MCF 10A (cell line): ENCODE results near the gene ARSI. TPM values are rescaled to one million over a fixed set of nuclear protein-coding genes. Genes with fewer than 3 reads are reported as not detected.

Experiments
- BruUV-seq: library from RNA; stranded (reverse); fragments of 400-500 nt; replicated peaks from 2 replicates; lab custom pipeline; 2021; lab: Mats Ljungman, UMichigan
- CTCF ChIA-PET: fragments of 300-600 bp; sonication (Branson Sonifier 250); formaldehyde crosslinking; extraction: SDS; loops from one replicate; lab custom pipeline; 2021; ENCODE audit warnings: antibody characterized with exemption, inconsistent platforms; lab: Yijun Ruan, JAX
- POLR2A ChIA-PET: fragments of 300-600, 350-650 bp; sonication (Branson Sonifier 250); formaldehyde crosslinking; extraction: SDS; loops from one replicate; lab custom pipeline; 2020; ENCODE audit warnings: antibody characterized with exemption, inconsistent platforms; lab: Yijun Ruan, JAX
- DNase-seq: peaks from one replicate; pipeline ENCODE4 v3.0.0-alpha.2; 2018; ENCODE audit not compliant: unreplicated experiment
- H3K27ac Mint-ChIP-seq: one replicate; pipeline ENCODE4 v1.8.0; 2022; ENCODE audit warnings: mild to moderate bottlenecking, low read depth, mixed read lengths; ENCODE audit not compliant: unreplicated experiment
- H3K27me3 Mint-ChIP-seq: one replicate; pipeline ENCODE4 v1.8.0; 2022; ENCODE audit warnings: mixed read lengths; ENCODE audit not compliant: insufficient read depth, unreplicated experiment
- H3K36me3 Mint-ChIP-seq: one replicate; pipeline ENCODE4 v1.8.0; 2022; ENCODE audit warnings: mild to moderate bottlenecking, moderate library complexity, mixed read lengths; ENCODE audit not compliant: insufficient read depth, unreplicated experiment
- H3K4me1 Mint-ChIP-seq: one replicate; pipeline ENCODE4 v1.8.0; 2022; ENCODE audit warnings: mixed read lengths; ENCODE audit not compliant: insufficient read depth, unreplicated experiment
- H3K4me3 Mint-ChIP-seq: one replicate; pipeline ENCODE4 v1.8.0; 2022; ENCODE audit warnings: mild to moderate bottlenecking, moderate library complexity, mixed read lengths; ENCODE audit not compliant: unreplicated experiment
- H3K9me3 Mint-ChIP-seq: one replicate; pipeline ENCODE4 v1.8.0; 2022; ENCODE audit warnings: mixed read lengths; ENCODE audit not compliant: unreplicated experiment
- CTCF ChIP-seq: fragments of 200-600 bp; IDR thresholded peaks from one replicate; pipeline ENCODE4 v1.8.0; 2022; ENCODE audit warnings: antibody characterized with exemption, mild to moderate bottlenecking; ENCODE audit not compliant: unreplicated experiment
- intact Hi-C: fragments of 100-400 bp; cut with micrococcal nuclease; formaldehyde crosslinking; loops from 2 replicates; pipeline ENCODE4 v1.14.1; 2022
- total RNA-seq: library from RNA; stranded (reverse); gene quantifications from 2 replicates; pipeline ENCODE4 v1.2.3, GENCODE V29; 2022

Gene ARSI
- total RNA-seq, 1 experiment from 2014 or later = 0.19 TPM

DNA sequence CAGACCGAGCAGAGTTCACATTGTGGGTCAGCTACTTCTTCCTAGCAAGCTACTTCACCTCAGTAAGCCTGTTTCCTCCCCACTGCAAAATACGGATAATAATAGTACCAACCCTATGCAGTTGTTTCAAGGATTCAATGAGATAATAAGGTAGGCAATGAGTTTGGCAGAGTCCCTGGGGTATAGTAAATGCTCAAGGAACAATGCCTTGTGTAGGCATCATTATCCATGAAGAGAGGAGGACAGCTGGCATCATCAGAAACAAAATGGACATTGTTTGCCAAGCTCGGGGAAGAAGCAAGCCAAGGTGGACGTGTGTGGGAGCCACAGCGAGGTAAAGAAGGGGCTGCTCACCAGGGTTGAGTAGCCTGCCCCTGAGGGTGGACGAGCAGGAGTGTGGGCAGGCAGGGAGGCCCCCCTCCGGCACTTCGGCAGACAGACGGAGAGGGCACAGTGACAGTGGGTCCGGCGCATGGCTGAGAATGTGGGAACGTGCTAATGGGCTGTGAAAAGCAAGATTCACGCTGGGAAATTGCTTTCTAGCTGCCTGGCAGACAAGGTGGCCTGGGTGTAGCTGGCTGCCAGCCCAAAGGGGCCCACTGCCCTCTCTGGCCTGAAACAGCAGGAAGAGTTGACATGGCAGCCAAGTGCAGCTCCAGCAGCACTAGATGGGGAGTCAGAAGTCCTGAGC lies 23.2 kb downstream of the ARSI start:
- CTCF ChIA-PET = interaction anchor here (12.8 kb wide), 1 partner anchor 70 kb away, joined by 290 read pairs; no protein-coding TSS in a partner anchor
- Mint-ChIP-seq H3K36me3 (no peaks in the 10 kb centered on the region), H3K27ac (no peak overlapping the region), H3K4me3 (no peak overlapping the region), H3K9me3 (no peaks in the 10 kb centered on the region), H3K4me1 (peaks cover 6% of the 10 kb centered on the region), H3K27me3 (peaks cover 16% of the 10 kb centered on the region)
- intact Hi-C loops = no loop called here
- no peak for DNase-seq
- no peak for TF ChIP-seq CTCF
- no TSS peak for BruUV-seq
- POLR2A ChIA-PET = no interaction called here

DNA sequence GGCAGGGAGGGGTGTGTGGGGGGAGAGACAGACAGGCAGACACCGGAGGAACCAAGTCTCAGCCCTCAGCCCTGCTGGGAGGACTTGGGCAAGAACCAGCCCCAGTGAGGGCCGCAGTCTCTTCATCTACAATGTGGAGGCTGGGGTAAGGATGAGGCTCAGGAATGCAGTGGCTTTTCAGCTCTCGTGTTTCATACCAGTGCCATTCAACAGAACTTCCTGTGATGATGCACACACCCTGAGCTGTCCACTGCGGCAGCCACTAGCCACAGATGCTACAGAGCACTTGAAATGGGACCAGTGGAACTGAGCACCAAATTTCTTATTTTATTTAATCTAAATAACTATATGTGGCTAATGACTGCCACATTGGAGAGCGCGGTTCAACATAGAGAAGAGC lies 23.8 kb downstream of the ARSI start:
- intact Hi-C loops = no loop called here
- H3K4me3 Mint-ChIP-seq = no peak overlapping the region

DNA sequence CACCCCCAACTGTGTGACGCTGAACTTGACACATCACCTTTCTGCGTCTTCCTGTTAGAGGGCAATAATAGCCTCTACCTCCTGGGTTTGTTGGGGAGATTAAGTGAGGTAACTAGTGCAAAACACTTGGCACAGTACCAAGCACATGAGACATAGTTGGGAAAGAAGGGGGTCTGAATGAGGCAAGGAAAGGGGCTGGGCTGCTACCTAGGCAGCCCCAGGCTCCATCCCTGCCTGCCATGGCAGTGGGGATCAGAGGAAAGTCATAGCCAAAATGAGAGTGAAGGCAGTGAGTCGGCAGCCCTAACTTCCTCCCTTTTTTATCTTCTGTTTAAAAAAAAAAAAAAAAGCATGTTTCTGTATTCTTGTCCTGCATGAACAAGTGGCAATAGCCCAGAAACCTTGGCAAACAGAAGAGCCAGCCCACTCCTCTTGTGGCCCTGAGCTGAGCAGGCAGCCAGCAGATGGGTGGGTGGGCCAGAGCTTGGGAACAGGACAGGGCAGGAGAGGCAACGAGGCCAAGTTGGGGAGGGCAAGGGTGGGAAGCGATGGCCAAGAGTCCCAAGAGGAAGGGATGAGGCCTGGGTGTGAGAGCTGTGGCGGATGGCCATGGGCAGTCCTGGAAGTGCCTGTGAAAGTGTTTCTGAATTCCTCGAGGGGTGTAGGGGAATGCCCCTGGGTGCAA lies 24.5 kb downstream of the ARSI start:
- no TSS peak for BruUV-seq
- DNase-seq = peak; percentile 43
- H3K27me3 Mint-ChIP-seq = peaks cover 16% of the 10 kb centered on the region
- no peak for TF ChIP-seq CTCF
- POLR2A ChIA-PET = interaction anchor here (1.0 kb wide), 1 partner anchor 14 kb away, joined by 3 read pairs; no protein-coding TSS in a partner anchor
- no peak overlapping the region for H3K27ac Mint-ChIP-seq
- H3K4me1 Mint-ChIP-seq = peaks cover 6% of the 10 kb centered on the region
- intact Hi-C loops = no loop called here
- no peak overlapping the region for H3K4me3 Mint-ChIP-seq
- CTCF ChIA-PET = interaction anchor here (0.6 to 12.8 kb wide), 4 partner anchors 16 to 332 kb away, joined by 3 to 290 read pairs (median 4); no protein-coding TSS in a partner anchor
- no peaks in the 10 kb centered on the region for H3K9me3 Mint-ChIP-seq
- H3K36me3 Mint-ChIP-seq = no peaks in the 10 kb centered on the region

More for the DNA sequence above, 23.8 kb downstream of the ARSI start:
- no TSS peak for BruUV-seq
- CTCF ChIA-PET = interaction anchor here (0.6 to 12.8 kb wide), 4 partner anchors 17 to 331 kb away, joined by 3 to 290 read pairs (median 4); no protein-coding TSS in a partner anchor
- DNase-seq = no peak
- Mint-ChIP-seq H3K27me3 (peaks cover 16% of the 10 kb centered on the region), H3K27ac (no peak overlapping the region), H3K36me3 (no peaks in the 10 kb centered on the region), H3K4me1 (peaks cover 6% of the 10 kb centered on the region), H3K9me3 (no peaks in the 10 kb centered on the region)
- no peak for TF ChIP-seq CTCF
- POLR2A ChIA-PET = no interaction called here

DNA sequence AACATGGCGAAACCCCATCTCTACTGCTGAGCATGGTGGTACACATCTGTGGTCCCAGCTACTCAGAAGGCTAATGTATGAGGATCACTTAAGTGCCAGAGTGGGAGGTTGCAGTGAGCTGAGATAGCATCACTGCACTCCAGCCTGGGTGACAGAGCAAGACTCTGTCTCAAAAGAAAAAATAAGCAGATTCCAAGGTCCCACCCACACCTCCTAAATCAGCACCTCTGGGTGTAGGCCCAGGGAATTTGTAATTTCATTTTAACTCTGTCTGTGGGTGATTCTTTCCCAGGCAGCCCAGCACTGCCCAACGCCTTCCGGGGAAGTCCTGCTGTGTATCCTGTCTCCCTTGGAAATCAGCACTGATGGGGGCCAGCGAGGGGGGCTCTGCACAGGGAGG lies 25.7 kb downstream of the ARSI start:
- CTCF ChIA-PET = interaction anchor here (0.6 to 12.8 kb wide), 2 partner anchors 10 to 72 kb away, joined by 3 to 290 read pairs; no protein-coding TSS in a partner anchor
- Mint-ChIP-seq H3K4me1 (peaks cover 10% of the 10 kb centered on the region), H3K4me3 (no peak overlapping the region), H3K27ac (no peak overlapping the region), H3K36me3 (no peaks in the 10 kb centered on the region), H3K9me3 (no peaks in the 10 kb centered on the region), H3K27me3 (peaks cover 16% of the 10 kb centered on the region)
- POLR2A ChIA-PET = no interaction called here
- BruUV-seq = no TSS peak
- intact Hi-C loops = no loop called here
- no peak for TF ChIP-seq CTCF
- DNase-seq = no peak
